NB4 (cell line): ENCODE results near the gene ESR1.
A peak's percentile ranks its signal among the peaks of the same experiment; 100 is the strongest.

Experiments used
- DNase-seq: peaks from one replicate; pipeline ENCODE4 v3.0.0; 2010; ENCODE audit warnings: low read depth
- H3K4me3 ChIP-seq: one replicate; pipeline ENCODE4 v1.5.1; 2011; ENCODE audit warnings: mild to moderate bottlenecking, low read depth, low read length, moderate library complexity
- CTCF ChIP-seq: IDR thresholded peaks from one replicate; pipeline ENCODE4 v1.5.1; 2012; ENCODE audit warnings: low read depth, low read length
- MAX ChIP-seq: IDR thresholded peaks from 2 replicates; pipeline ENCODE4 v1.6.1; 2011; ENCODE audit warnings: low read depth, low read length
- MYC ChIP-seq: IDR thresholded peaks from 2 replicates; pipeline ENCODE4 v1.6.1; 2011; ENCODE audit warnings: low read depth, low read length
- POLR2A ChIP-seq: IDR thresholded peaks from 2 replicates; pipeline ENCODE4 v1.6.1; 2011; ENCODE audit warnings: mild to moderate bottlenecking; ENCODE audit not compliant: insufficient read length; ENCODE audit errors: extremely low read depth

The ESR1 gene

DNA sequence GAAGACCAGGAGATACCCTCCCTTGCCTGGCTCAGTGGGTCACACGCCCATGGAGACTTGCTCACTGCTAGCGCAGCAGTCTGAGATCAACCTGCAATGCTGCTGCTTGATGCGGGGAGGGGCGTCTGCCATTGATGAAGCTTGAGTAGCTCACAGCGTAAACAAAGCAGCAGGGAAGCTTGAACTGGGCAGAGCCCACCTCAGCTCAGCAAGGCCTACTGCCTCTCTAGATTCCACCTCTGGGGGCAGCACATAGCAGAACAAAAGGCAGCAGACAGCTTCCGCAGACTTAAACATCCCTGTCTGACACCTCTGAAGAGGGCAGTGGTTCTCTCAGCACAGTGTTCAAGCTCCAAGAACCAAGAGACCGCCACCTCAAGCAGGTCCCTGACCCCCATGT is 271.3 kb downstream of the ESR1 start:
- DNase-seq: no peak
- H3K4me3 ChIP-seq: no peak overlapping the region
- TF ChIP-seq CTCF: peak; percentile 9
- TF ChIP-seq POLR2A: no peak

DNA sequence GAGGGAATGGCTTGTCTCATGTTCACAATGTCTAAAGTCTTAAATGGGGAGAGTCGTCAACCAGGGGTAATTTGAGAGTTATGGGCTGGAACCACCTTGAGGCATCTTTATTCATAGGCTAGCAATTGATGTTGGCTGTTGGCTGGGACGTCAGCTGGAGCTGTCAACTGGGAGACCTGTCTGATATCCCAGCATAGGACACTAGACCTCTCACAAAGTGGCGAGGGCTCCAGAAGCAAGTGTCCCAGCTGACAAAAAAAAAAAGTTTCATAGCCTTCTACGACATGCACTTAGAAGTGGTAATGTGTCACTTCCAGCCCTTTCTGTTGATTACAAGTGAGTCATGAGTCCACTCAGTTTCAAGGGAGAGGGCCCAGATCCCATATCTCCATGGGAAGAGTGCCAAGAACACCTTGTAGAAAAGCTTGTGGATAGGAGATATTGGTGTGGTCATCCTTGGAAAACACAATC is 278.0 kb downstream of the ESR1 start:
- no peak for DNase-seq
- TF ChIP-seq POLR2A: no peak
- no peak for TF ChIP-seq MAX
- TF ChIP-seq MYC: no peak
- TF ChIP-seq CTCF: no peak
- no peak overlapping the region for H3K4me3 ChIP-seq

DNA sequence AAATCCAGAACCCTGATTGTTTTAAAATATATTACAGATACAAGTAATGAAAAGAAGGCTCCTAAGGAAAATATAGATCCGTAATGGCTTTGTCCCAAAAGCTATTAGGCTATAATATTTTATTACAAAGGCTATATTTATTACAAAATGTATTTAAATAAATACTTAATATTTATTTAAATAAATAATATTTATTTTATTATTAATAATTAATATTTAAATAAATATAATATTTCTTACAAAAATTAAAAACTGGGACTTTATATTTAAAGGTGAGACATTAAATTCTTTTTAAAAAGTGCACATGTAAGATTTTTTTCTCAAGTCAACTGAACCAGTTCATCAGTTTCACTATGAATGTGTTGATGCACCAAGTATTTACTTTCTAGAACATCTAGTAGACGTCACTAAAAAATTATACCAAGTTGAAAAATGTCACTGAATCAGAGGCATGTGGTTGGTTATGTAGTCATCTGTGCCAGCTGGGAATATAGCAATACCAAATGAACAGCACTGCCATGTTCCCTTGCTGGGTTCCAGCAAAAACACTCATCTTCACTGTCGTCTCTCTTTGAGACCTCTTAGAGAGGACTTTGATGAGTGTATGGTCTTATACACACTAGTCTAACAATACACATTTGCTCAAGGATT is 278.9 kb downstream of the ESR1 start:
- H3K4me3 ChIP-seq: no peak overlapping the region
- DNase-seq: no peak
- TF ChIP-seq MAX (no peak), POLR2A (no peak), CTCF (no peak), MYC (no peak)

GRCh38 chr6:152087096-152087495 is 279.6 kb downstream of the ESR1 start:
- TF ChIP-seq POLR2A: no peak
- TF ChIP-seq MAX: no peak
- no peak for TF ChIP-seq CTCF
- TF ChIP-seq MYC: no peak
- H3K4me3 ChIP-seq: no peak overlapping the region
- DNase-seq: no peak

DNA sequence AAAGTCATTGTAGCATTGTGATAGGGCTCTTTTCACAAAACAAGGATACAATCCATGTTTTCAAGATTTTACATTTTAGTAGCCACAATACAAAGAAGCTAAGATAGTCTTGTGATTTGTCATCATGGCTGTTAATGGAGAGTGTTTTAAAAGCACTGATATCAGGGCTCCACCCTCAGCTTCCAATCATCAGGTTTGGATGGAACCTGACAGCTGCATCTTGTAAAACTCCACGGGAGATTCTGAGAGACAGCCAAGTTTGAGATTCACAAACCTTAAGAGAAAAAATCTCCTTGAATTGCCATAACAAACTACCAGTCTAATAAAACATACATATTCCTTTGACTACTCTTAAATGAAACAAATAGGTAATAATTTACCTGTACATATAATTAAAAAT is 280.2 kb downstream of the ESR1 start:
- TF ChIP-seq POLR2A (no peak), MAX (no peak), MYC (no peak), CTCF (no peak)
- no peak for DNase-seq
- H3K4me3 ChIP-seq: no peak overlapping the region

DNA sequence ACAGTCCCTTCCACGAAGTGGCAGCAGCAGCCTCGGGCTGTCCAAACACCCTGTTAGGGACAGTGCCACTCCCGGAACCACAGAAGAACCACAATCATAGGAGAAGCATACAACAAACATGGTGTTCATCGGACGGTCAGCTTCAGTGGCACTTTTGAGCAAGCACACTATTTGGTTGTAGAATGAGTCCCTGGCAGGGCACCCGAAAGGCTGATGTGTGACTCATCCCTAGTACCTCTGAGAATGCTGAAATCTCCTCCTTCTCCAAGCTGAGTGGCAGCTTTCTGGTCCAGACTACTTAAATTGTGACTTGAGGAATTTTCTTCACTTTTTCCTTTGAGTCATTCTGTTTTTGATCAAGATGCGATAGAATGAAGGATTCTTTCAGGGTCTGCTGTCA is 282.5 kb downstream of the ESR1 start:
- TF ChIP-seq POLR2A (no peak), MYC (no peak), CTCF (no peak), MAX (no peak)
- no peak for DNase-seq
- no peak overlapping the region for H3K4me3 ChIP-seq
